Measurements from ENCODE around the gene RNASE1. TPM values are rescaled to one million over a fixed set of nuclear protein-coding genes. Genes with fewer than 3 reads are reported as not detected.

Gene RNASE1
- total and polyA plus RNA-seq, 8 donors, result 293 to 1,326 (median 377) TPM

Other genes with a start within 250 kb of the RNASE1 start
- gene RNASE9, start 241.8 kb downstream of the RNASE1 start, total RNA-seq, result not detected
- gene RNASE9, start 241.8 kb downstream of the RNASE1 start, polyA plus RNA-seq (ENCODE audit: insufficient read length in 6 of 6), result not detected
- not detected for gene RNASE11, start 214.8 kb downstream of the RNASE1 start, total RNA-seq
- not detected for gene RNASE11, start 214.8 kb downstream of the RNASE1 start, polyA plus RNA-seq (ENCODE audit: insufficient read length in 6 of 6)
- gene RNASE12, start 211.5 kb downstream of the RNASE1 start, total RNA-seq, result not detected
- not detected for gene RNASE12, start 211.5 kb downstream of the RNASE1 start, polyA plus RNA-seq (ENCODE audit: insufficient read length in 6 of 6)
- not detected for gene OR6S1, start 161.2 kb downstream of the RNASE1 start, total RNA-seq
- gene OR6S1, start 161.2 kb downstream of the RNASE1 start, polyA plus RNA-seq (ENCODE audit: insufficient read length in 6 of 6), result not detected
- gene RNASE4, start 118.3 kb downstream of the RNASE1 start, total RNA-seq, result 10 to 100 TPM; 17.9 to 18.5 TPM
- gene RNASE4, start 118.3 kb downstream of the RNASE1 start, polyA plus RNA-seq (ENCODE audit: insufficient read length in 6 of 6), result 1 to 10 TPM; 5.1 to 7.8 (median 6.4) TPM
- 10 to 100 TPM; 10.3 to 11.0 TPM for gene ANG, start 114.1 kb downstream of the RNASE1 start, total RNA-seq
- gene ANG, start 114.1 kb downstream of the RNASE1 start, polyA plus RNA-seq (ENCODE audit: insufficient read length in 6 of 6), result 10 to 100 TPM in 1 of 6 donors, 1 to 10 TPM in 5; 6.6 to 10.9 (median 8.4) TPM
- gene EDDM3A, start 57.0 kb downstream of the RNASE1 start, total RNA-seq, result not detected
- under 1 TPM in 4 of 6 donors, not detected in 2; 0.15 to 0.47 (median 0.23) TPM for gene EDDM3A, start 57.0 kb downstream of the RNASE1 start, polyA plus RNA-seq (ENCODE audit: insufficient read length in 6 of 6)
- gene EDDM3B, start 34.4 kb downstream of the RNASE1 start, total RNA-seq, result not detected
- under 1 TPM in 2 of 6 donors, not detected in 4; 0.15 to 0.20 TPM for gene EDDM3B, start 34.4 kb downstream of the RNASE1 start, polyA plus RNA-seq (ENCODE audit: insufficient read length in 6 of 6)
- gene RNASE6, start 21.6 kb downstream of the RNASE1 start, total RNA-seq, result 10 to 100 TPM; 14.7 to 20.6 TPM
- 1 to 10 TPM; 6.4 to 8.0 (median 7.3) TPM for gene RNASE6, start 21.6 kb downstream of the RNASE1 start, polyA plus RNA-seq (ENCODE audit: insufficient read length in 6 of 6)
- 1 to 10 TPM in 1 of 2 donors, not detected in 1; 1.1 TPM for gene RNASE3, start 88.5 kb upstream of the RNASE1 start, total RNA-seq
- 1 to 10 TPM in 3 of 6 donors, under 1 TPM in 3; 0.33 to 1.9 (median 0.88) TPM for gene RNASE3, start 88.5 kb upstream of the RNASE1 start, polyA plus RNA-seq (ENCODE audit: insufficient read length in 6 of 6)
- 10 to 100 TPM in 1 of 2 donors, 1 to 10 TPM in 1; 3.8 to 30.6 TPM for gene RNASE2, start 152.6 kb upstream of the RNASE1 start, total RNA-seq
- gene RNASE2, start 152.6 kb upstream of the RNASE1 start, polyA plus RNA-seq (ENCODE audit: insufficient read length in 6 of 6), result 1 to 10 TPM in 4 of 6 donors, under 1 TPM in 2; 0.78 to 3.2 (median 1.8) TPM
- gene METTL17, start 187.1 kb upstream of the RNASE1 start, total RNA-seq, result 10 to 100 TPM; 38.6 to 61.3 TPM
- 100 to 1,000 TPM in 5 of 6 donors, 10 to 100 TPM in 1; 91.8 to 137 (median 120) TPM for gene METTL17, start 187.1 kb upstream of the RNASE1 start, polyA plus RNA-seq (ENCODE audit: insufficient read length in 6 of 6)
- gene SLC39A2, start 196.4 kb upstream of the RNASE1 start, total RNA-seq, result under 1 TPM in 1 of 2 donors, not detected in 1; 0.35 TPM
- under 1 TPM in 5 of 6 donors, not detected in 1; 0.10 to 0.50 (median 0.21) TPM for gene SLC39A2, start 196.4 kb upstream of the RNASE1 start, polyA plus RNA-seq (ENCODE audit: insufficient read length in 6 of 6)
- gene NDRG2, start 222.2 kb upstream of the RNASE1 start, total RNA-seq, result 10 to 100 TPM; 25.6 to 44.2 TPM
- 100 to 1,000 TPM; 126 to 158 (median 135) TPM for gene NDRG2, start 222.2 kb upstream of the RNASE1 start, polyA plus RNA-seq (ENCODE audit: insufficient read length in 6 of 6)
- gene TPPP2, start 227.4 kb upstream of the RNASE1 start, total RNA-seq, result not detected
- under 1 TPM in 5 of 6 donors, not detected in 1; 0.20 to 0.50 (median 0.22) TPM for gene TPPP2, start 227.4 kb upstream of the RNASE1 start, polyA plus RNA-seq (ENCODE audit: insufficient read length in 6 of 6)
- not detected for gene RNASE13, start 232.0 kb upstream of the RNASE1 start, total RNA-seq
- under 1 TPM in 1 of 6 donors, not detected in 5; 0.13 TPM for gene RNASE13, start 232.0 kb upstream of the RNASE1 start, polyA plus RNA-seq (ENCODE audit: insufficient read length in 6 of 6)
- gene RNASE7, start 239.5 kb upstream of the RNASE1 start, total RNA-seq, result not detected
- gene RNASE7, start 239.5 kb upstream of the RNASE1 start, polyA plus RNA-seq (ENCODE audit: insufficient read length in 6 of 6), result under 1 TPM in 4 of 6 donors, not detected in 2; 0.14 to 0.24 (median 0.20) TPM

Data from left lung (tissue), 8 donors.